CD4-positive, alpha-beta T cell (primary cell): ENCODE data around the gene FBXO36. TPM values are rescaled to one million over a fixed set of nuclear protein-coding genes. Genes with fewer than 3 reads are reported as not detected.

Source experiments
- ATAC-seq: fragments of 200-7000 bp; cut with Tn5 transposase; one replicate; pipeline ENCODE4 v1.10.0; 2022; ENCODE audit warnings: mild to moderate bottlenecking; ENCODE audit not compliant: poor library complexity
- CTCF ChIA-PET: fragments of 350-600 bp; sonication (Branson Sonifier 250); formaldehyde crosslinking; loops from one replicate; lab custom pipeline; 2021; ENCODE audit warnings: antibody characterized with exemption, inconsistent platforms; lab: Charles Lee
- POLR2A ChIA-PET: fragments of 350-600 bp; sonication (Branson Sonifier 250); formaldehyde crosslinking; loops from one replicate; lab custom pipeline; 2021; ENCODE audit warnings: antibody characterized with exemption, inconsistent platforms; lab: Charles Lee
- DNase-seq, 14 experiments: peaks; one replicate each; pipeline ENCODE4 v3.0.0-alpha.2; 2013 to 2020; ENCODE audit warnings: mixed read lengths in 2 of 14
- H3K27ac ChIP-seq, 2 donors: one replicate each; pipeline versions ENCODE4 v1.5.1 to v1.7.0; 2013; ENCODE audit warnings: low read length in 2 of 2, low read depth in 1 of 2, mild to moderate bottlenecking in 1 of 2
- H3K27me3 ChIP-seq, 2 experiments: 1 replicate in 1 of 2; 2 replicates in 1 of 2; pipeline versions ENCODE4 v1.6.1 to v1.7.0; 2013; ENCODE audit warnings: low read length in 2 of 2, control low read depth in 1 of 2, mild to moderate bottlenecking in 1 of 2, moderate library complexity in 1 of 2; ENCODE audit not compliant: insufficient read depth in 2 of 2, control insufficient read depth in 1 of 2
- H3K36me3 ChIP-seq: one replicate; pipeline ENCODE4 v1.6.1; 2013; ENCODE audit warnings: low read length, control low read depth; ENCODE audit not compliant: insufficient read depth
- H3K4me1 ChIP-seq: one replicate; pipeline ENCODE4 v1.6.1; 2013; ENCODE audit warnings: low read length, control low read depth; ENCODE audit not compliant: insufficient read depth
- H3K4me3 ChIP-seq: one replicate; pipeline ENCODE4 v1.5.1; 2013; ENCODE audit warnings: mild to moderate bottlenecking, low read length, moderate library complexity
- H3K9me3 ChIP-seq, 2 experiments: 1 replicate in 1 of 2; 2 replicates in 1 of 2; pipeline versions ENCODE4 v1.6.1 to v1.7.0; 2013; ENCODE audit warnings: low read length in 2 of 2, mild to moderate bottlenecking in 2 of 2, control low read depth in 1 of 2, moderate library complexity in 1 of 2; ENCODE audit not compliant: control insufficient read depth in 1 of 2, insufficient read depth in 1 of 2
- H3K27ac Mint-ChIP-seq: one replicate; pipeline ENCODE4 v1.8.0; 2020; ENCODE audit warnings: mixed read lengths
- H3K27me3 Mint-ChIP-seq: one replicate; pipeline ENCODE4 v1.8.0; 2021; ENCODE audit warnings: mixed read lengths
- H3K36me3 Mint-ChIP-seq: one replicate; pipeline ENCODE4 v1.8.0; 2021; ENCODE audit warnings: low read depth, mixed read lengths
- H3K4me1 Mint-ChIP-seq: one replicate; pipeline ENCODE4 v1.8.0; 2021; ENCODE audit warnings: low read depth, mixed read lengths
- H3K4me3 Mint-ChIP-seq: one replicate; pipeline ENCODE4 v1.8.0; 2020; ENCODE audit warnings: mild to moderate bottlenecking, mixed read lengths
- H3K9me3 Mint-ChIP-seq: one replicate; pipeline ENCODE4 v1.8.0; 2020; ENCODE audit warnings: mixed read lengths
- CTCF ChIP-seq: fragments of 200-600 bp; IDR thresholded peaks from one replicate; pipeline ENCODE4 v1.8.0; 2022; ENCODE audit warnings: antibody characterized with exemption, mild to moderate bottlenecking
- intact Hi-C, 2 experiments: fragments of 100-400 bp; cut with DNase I in 1 of 2; cut with micrococcal nuclease in 1 of 2; formaldehyde crosslinking; loops; one replicate each; pipeline versions ENCODE4 v1.15.1 to v1.9.0; 2023 to 2025; cut with DNase I, micrococcal nuclease
- total RNA-seq, 174 experiments: library from RNA in 2 of 174; stranded (reverse) in 2 of 174; gene quantifications; one replicate each; pipeline ENCODE4 v1.2.3 and lab custom pipeline; 2021 to 2026

FBXO36 gene
- total RNA-seq, 2 experiments from 2014 or later, result 0.52 to 0.84 TPM

- no peak overlapping the region for H3K27ac ChIP-seq
- H3K4me1 ChIP-seq, result peaks cover 34% of the 10 kb centered on the region
- Mint-ChIP-seq H3K4me1 (peaks cover 78% of the 10 kb centered on the region), H3K27ac (peak overlapping the region; percentile 95), H3K4me3 (peak overlapping the region; percentile 23), H3K36me3 (peaks cover 55% of the 10 kb centered on the region), H3K9me3 (no peaks in the 10 kb centered on the region), H3K27me3 (peaks cover 5% of the 10 kb centered on the region)
- POLR2A ChIA-PET, result no interaction called here
- CTCF ChIA-PET, result no interaction called here
- DNase-seq, result no peak
- intact Hi-C loops, result no loop called here
- no peak for ATAC-seq
- peaks cover 7% of the 10 kb centered on the region for H3K36me3 ChIP-seq
- no peaks in the 10 kb centered on the region for H3K27me3 ChIP-seq
- TF ChIP-seq CTCF, result no peak
- H3K9me3 ChIP-seq, result no peaks in the 10 kb centered on the region
- no peak overlapping the region for H3K4me3 ChIP-seq
These were observed 4.5 kb upstream of the FBXO36 start for GRCh38 chr2:229917793-229918192.

- Histone ChIP-seq H3K9me3 (no peaks in the 10 kb centered on the region), H3K36me3 (peaks cover 7% of the 10 kb centered on the region), H3K27me3 (no peaks in the 10 kb centered on the region), H3K4me1 (peaks cover 31% of the 10 kb centered on the region), H3K27ac (peak overlapping the region; percentile 93 to 96), H3K4me3 (peak overlapping the region; percentile 85)
- TF ChIP-seq CTCF, result no peak
- intact Hi-C loops, result loop anchor here (5.0 to 10.0 kb wide), 4 partner anchors 68 to 1865 kb away; partner anchors contain the start of genes COPS7B (in 1 of the 2), PDE6D (in 1 of the 2) and SP110 (in 1 of the 2)
- DNase-seq (peak in 11 of 14 experiments; percentile 11 to 71 (median 34)), ATAC-seq (peak; percentile 13)
- Mint-ChIP-seq H3K9me3 (no peaks in the 10 kb centered on the region), H3K27me3 (peaks cover 5% of the 10 kb centered on the region), H3K4me3 (peak overlapping the region; percentile 98), H3K27ac (peak overlapping the region; percentile 95), H3K4me1 (peaks cover 70% of the 10 kb centered on the region), H3K36me3 (peaks cover 54% of the 10 kb centered on the region)
- POLR2A ChIA-PET, result interaction anchor here (1.2 to 1.8 kb wide), 7 partner anchors 9 to 300 kb away, joined by 4 to 9 read pairs (median 5); partner anchors contain the start of gene SP110
- CTCF ChIA-PET, result interaction anchor here (2.0 kb wide), 1 partner anchor 9 kb away, joined by 9 read pairs; no protein-coding TSS in a partner anchor
These were observed 2.2 kb upstream of the FBXO36 start for GRCh38 chr2:229920011-229920641.

GRCh38 chr2:229921101-229921891, 1.0 kb upstream of the FBXO36 start:
- H3K36me3 Mint-ChIP-seq, result peaks cover 54% of the 10 kb centered on the region
- ChIA-PET CTCF (interaction anchor here (0.9 to 2.0 kb wide), 3 partner anchors 8 to 120 kb away, joined by 3 to 9 read pairs (median 8); no protein-coding TSS in a partner anchor), POLR2A (interaction anchor here (0.7 to 2.4 kb wide), 21 partner anchors 8 to 1543 kb away, joined by 3 to 22 read pairs (median 4); partner anchors contain the start of genes NCL and SP110)
- H3K4me3 ChIP-seq, result peak overlapping the region; percentile 85
- no peaks in the 10 kb centered on the region for H3K9me3 Mint-ChIP-seq
- DNase-seq (peak; percentile 17 to 83 (median 67)), ATAC-seq (peak; percentile 30)
- peak overlapping the region; percentile 96 to 98 for H3K27ac ChIP-seq
- intact Hi-C loops, result loop anchor here (5.0 to 10.0 kb wide), 4 partner anchors 69 to 1864 kb away; partner anchors contain the start of genes COPS7B (in 1 of the 2), PDE6D (in 1 of the 2) and SP110 (in 1 of the 2)
- H3K4me3 Mint-ChIP-seq, result peak overlapping the region; percentile 98
- H3K27ac Mint-ChIP-seq, result peak overlapping the region; percentile 95
- peaks cover 29% of the 10 kb centered on the region for H3K4me1 ChIP-seq
- TF ChIP-seq CTCF, result no peak
- peaks cover 58% of the 10 kb centered on the region for H3K4me1 Mint-ChIP-seq
- H3K27me3 Mint-ChIP-seq, result peaks cover 5% of the 10 kb centered on the region
- H3K27me3 ChIP-seq, result no peaks in the 10 kb centered on the region
- no peaks in the 10 kb centered on the region for H3K9me3 ChIP-seq
- H3K36me3 ChIP-seq, result peaks cover 7% of the 10 kb centered on the region
